ENCODE data around the gene SLC18A3.

The SLC18A3 gene

DNA sequence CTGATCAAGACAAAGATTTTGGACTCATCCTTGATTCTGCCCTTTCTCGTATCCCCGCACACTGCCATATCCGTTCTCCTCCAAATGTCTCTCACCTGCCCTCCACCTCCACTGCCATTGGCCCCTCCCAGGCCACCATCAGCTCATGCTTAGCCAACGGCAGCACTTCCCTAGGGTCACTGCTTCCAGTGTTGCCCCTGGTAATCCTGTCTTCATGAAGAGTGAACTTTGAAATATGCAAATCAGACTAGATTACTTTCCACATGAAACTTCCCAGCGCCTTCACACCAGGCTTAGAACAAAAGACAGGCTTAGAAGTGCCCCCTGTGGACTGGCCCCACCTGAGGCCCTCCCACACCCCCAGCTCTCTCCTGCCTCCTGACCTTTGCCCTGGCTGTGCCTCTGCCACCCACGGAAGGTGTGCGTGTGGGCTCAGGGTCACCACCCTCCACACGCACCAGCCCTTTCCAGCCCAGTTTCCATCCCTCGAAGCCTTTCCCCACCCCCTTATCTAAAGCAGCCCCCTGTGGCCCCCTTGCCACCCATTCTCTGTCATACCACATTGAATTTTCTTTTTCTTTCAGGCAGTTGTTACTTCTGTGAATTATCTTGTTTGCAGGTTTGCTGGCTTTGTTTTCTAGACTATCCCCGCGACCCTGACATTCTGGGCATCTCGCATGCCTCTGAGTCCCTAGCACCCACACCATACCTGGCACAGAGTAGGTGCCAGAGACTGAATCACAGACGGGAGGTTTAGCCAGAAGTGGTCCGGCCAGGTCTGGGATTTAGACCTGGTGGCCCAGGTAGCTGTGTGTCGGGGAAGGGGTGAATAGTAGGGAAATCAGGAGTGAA lies 42.5 kb downstream of the SLC18A3 start:
- no peaks in the 10 kb centered on the region for H3K36me3 Mint-ChIP-seq
- H3K9me3 Mint-ChIP-seq: no peaks in the 10 kb centered on the region
- no peak overlapping the region for H3K4me3 Mint-ChIP-seq
- no peak for DNase-seq
- CTCF ChIA-PET: no interaction called here
- H3K27ac Mint-ChIP-seq: no peak overlapping the region
- H3K4me1 Mint-ChIP-seq: peaks cover 12% of the 10 kb centered on the region
- H3K27me3 Mint-ChIP-seq: peaks cover 9% of the 10 kb centered on the region

GRCh38 chr10:49653273-49653929 lies 43.3 kb downstream of the SLC18A3 start:
- no peak overlapping the region for H3K27ac Mint-ChIP-seq
- peaks cover 9% of the 10 kb centered on the region for H3K27me3 Mint-ChIP-seq
- H3K4me1 Mint-ChIP-seq: peaks cover 12% of the 10 kb centered on the region
- no peak overlapping the region for H3K4me3 Mint-ChIP-seq
- peaks cover under 1% of the 10 kb centered on the region for H3K9me3 Mint-ChIP-seq
- CTCF ChIA-PET: no interaction called here
- no peak for DNase-seq
- no peaks in the 10 kb centered on the region for H3K36me3 Mint-ChIP-seq

DNA sequence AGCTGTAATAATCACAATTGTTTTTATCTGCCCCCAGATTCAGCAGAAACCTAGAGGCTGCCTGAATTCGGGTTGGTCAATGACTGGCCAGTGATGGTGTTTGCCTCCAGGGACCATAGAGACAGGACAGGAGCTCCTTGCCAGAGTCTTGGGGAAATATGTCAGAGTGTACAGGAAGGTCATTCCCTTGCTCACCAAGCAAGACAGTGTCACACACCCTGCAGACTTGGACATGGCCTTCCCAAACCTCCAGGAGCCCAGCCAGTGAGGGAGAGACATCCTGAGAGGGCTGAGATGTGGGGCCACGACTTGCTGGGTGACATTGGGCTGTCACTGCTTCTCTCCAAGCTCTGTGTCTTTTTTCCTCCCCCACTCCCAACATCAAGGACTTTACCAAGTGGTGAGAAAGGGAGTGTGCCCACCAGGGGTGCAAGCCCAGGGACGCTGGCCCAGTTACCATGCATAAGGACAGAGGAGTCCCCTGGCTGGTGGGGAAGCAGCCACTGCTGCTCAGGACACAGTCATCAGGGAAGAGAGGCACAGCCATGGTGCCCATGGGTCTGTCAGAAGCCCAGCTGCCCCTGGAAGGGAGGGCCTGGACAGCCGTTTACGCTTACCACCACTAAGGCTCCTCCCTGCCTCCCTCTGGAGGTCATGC lies 44.1 kb downstream of the SLC18A3 start:
- peaks cover 9% of the 10 kb centered on the region for H3K4me1 Mint-ChIP-seq
- peaks cover 6% of the 10 kb centered on the region for H3K9me3 Mint-ChIP-seq

GRCh38 chr10:49655099-49655498 lies 45.0 kb downstream of the SLC18A3 start:
- Mint-ChIP-seq H3K27me3 (no peaks in the 10 kb centered on the region), H3K4me3 (no peak overlapping the region), H3K4me1 (peaks cover under 1% of the 10 kb centered on the region), H3K27ac (no peak overlapping the region), H3K36me3 (no peaks in the 10 kb centered on the region), H3K9me3 (peaks cover 13% of the 10 kb centered on the region)
- DNase-seq: no peak
- CTCF ChIA-PET: no interaction called here

More for the DNA sequence above, 44.1 kb downstream of the SLC18A3 start:
- Mint-ChIP-seq H3K4me3 (no peak overlapping the region), H3K36me3 (no peaks in the 10 kb centered on the region), H3K27me3 (peaks cover 4% of the 10 kb centered on the region), H3K27ac (no peak overlapping the region)
- no peak for DNase-seq
- CTCF ChIA-PET: no interaction called here

DNA sequence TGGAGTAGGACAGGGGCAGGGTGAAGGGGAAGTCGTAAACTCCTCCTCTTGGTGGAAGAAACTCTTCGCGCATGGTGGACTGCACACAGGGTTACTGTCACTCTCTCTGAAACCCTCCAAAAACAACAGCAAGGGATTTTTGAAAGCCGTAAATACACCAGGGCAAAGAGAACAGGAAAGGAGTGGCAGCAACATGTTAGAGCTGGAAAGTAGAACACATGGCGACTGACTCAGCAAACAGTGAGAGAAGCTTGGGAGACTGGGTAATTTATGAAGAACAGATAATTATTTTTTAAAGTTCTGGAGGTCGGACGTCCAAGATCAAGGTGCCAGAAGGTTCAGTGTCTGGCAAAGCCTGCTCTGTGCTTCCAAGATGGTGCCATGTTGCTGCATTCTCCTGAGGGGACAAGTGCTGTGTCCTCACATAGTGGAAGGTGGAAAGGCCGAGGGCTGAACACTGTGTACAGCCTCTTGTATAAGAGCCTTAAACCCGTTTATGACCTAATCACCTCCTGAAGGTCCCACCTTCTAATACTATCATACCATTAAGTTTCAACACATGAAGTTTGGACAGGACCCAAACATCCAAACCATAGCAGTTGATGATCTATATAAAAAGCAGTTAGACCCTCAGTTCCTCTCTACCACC lies 46.9 kb downstream of the SLC18A3 start:
- H3K36me3 Mint-ChIP-seq: no peaks in the 10 kb centered on the region
- CTCF ChIA-PET: no interaction called here
- no peak overlapping the region for H3K4me3 Mint-ChIP-seq
- no peaks in the 10 kb centered on the region for H3K27me3 Mint-ChIP-seq
- no peak overlapping the region for H3K27ac Mint-ChIP-seq
- no peak for DNase-seq
- peaks cover 13% of the 10 kb centered on the region for H3K9me3 Mint-ChIP-seq
- no peaks in the 10 kb centered on the region for H3K4me1 Mint-ChIP-seq

- Mint-ChIP-seq H3K27me3 (no peaks in the 10 kb centered on the region), H3K27ac (no peak overlapping the region), H3K9me3 (peaks cover 13% of the 10 kb centered on the region), H3K36me3 (no peaks in the 10 kb centered on the region), H3K4me3 (no peak overlapping the region), H3K4me1 (no peaks in the 10 kb centered on the region)
- CTCF ChIA-PET: no interaction called here
- DNase-seq: no peak
Observed at GRCh38 chr10:49657606-49658005, 47.5 kb downstream of the SLC18A3 start.

DNA sequence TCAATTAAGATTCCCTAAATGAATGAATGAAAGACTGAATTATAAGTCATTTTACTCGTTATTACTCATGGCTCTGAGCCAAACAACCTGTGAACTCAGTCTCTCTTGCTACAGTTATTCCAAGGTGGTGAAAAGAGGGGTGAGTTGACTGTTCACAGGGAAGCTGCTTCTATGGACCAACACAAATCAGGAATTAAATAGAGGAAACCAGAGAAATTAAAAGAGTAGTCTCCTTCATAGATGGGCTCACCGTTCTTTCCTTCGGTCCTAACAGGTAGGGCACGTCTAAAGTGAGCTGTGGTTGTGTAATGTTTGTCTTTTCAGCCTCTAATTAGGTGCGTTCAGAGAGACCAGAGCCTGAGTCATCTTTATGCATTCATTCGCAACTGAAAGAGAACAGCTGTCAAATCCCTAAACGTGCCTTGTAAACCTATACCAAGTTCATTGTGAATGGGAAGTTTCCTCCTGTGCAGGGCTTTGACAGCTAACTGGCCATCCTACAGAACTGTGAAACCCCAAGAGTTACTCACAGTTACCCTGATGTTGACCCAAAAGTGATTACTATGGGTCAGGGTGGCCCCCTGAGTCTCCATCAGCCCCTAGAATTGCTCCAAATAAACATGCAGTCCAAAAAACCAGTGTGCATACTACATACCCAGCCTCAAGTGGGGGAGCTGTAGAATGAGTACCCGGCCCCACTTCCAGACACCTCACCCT lies 51.2 kb downstream of the SLC18A3 start:
- H3K4me3 Mint-ChIP-seq: no peak overlapping the region
- peaks cover 13% of the 10 kb centered on the region for H3K9me3 Mint-ChIP-seq
- CTCF ChIA-PET: no interaction called here
- H3K36me3 Mint-ChIP-seq: no peaks in the 10 kb centered on the region
- no peak for DNase-seq
- no peak overlapping the region for H3K27ac Mint-ChIP-seq
- peaks cover 4% of the 10 kb centered on the region for H3K27me3 Mint-ChIP-seq
- H3K4me1 Mint-ChIP-seq: no peaks in the 10 kb centered on the region
